PC-3 (cell line): ENCODE measurements around the gene NR2C1. TPM values are rescaled to one million over a fixed set of nuclear protein-coding genes. Genes with fewer than 3 reads are reported as not detected.

Experiments
- ATAC-seq: fragments of 200-7000 bp; cut with Tn5 transposase; 2 replicates; pipeline ENCODE4 v1.9.1; 2020; ENCODE audit warnings: mild to moderate bottlenecking, moderate library complexity
- BruUV-seq: library from RNA; stranded (reverse); fragments of 400-500 nt; replicated peaks from 2 replicates; lab custom pipeline; 2021; lab: Mats Ljungman, UMichigan
- CTCF ChIA-PET: fragments of 300-600 bp; sonication (Branson Sonifier 250); formaldehyde crosslinking; loops from one replicate; lab custom pipeline; 2022; ENCODE audit warnings: antibody characterized with exemption; lab: Charles Lee
- POLR2A ChIA-PET: fragments of 300-600 bp; sonication (Branson Sonifier 250); formaldehyde crosslinking; loops from one replicate; lab custom pipeline; 2022; ENCODE audit warnings: antibody characterized with exemption; ENCODE audit not compliant: unreplicated experiment; lab: Charles Lee
- DNase-seq: peaks from one replicate; pipeline ENCODE4 v3.0.0-alpha.2; 2015
- H2AFZ ChIP-seq: fragments of 300-600 bp; sonication (generic); 2 replicates; pipeline ENCODE4 v1.6.0; 2016; ENCODE audit warnings: antibody characterized with exemption, low read length
- H3F3A ChIP-seq: fragments of 300-600 bp; sonication (generic); one replicate; pipeline ENCODE4 v1.6.0; 2017; ENCODE audit warnings: antibody characterized with exemption, low read length, control low read depth, mild to moderate bottlenecking; ENCODE audit not compliant: unreplicated experiment
- H3K27ac ChIP-seq: fragments of 300-600 bp; sonication (generic); 2 replicates; pipeline ENCODE4 v1.5.1; 2016; ENCODE audit warnings: mild to moderate bottlenecking, low read length
- H3K27me3 ChIP-seq: fragments of 300-600 bp; sonication (generic); 2 replicates; pipeline ENCODE4 v1.6.1; 2016; ENCODE audit warnings: low read length, mixed read lengths
- H3K36me3 ChIP-seq: fragments of 300-600 bp; sonication (generic); 2 replicates; pipeline ENCODE4 v1.6.1; 2016; ENCODE audit warnings: low read depth, mixed run types, low read length, mixed read lengths
- H3K4me1 ChIP-seq: fragments of 300-600 bp; sonication (generic); 2 replicates; pipeline ENCODE4 v1.5.1; 2016; ENCODE audit warnings: low read length; ENCODE audit not compliant: insufficient read depth
- H3K4me2 ChIP-seq: fragments of 300-600 bp; sonication (generic); 2 replicates; pipeline ENCODE4 v1.6.0; 2016; ENCODE audit warnings: low read length
- H3K4me3 ChIP-seq: fragments of 300-600 bp; sonication (generic); 2 replicates; pipeline ENCODE4 v1.5.1; 2016; ENCODE audit warnings: mild to moderate bottlenecking, low read length, mixed read lengths
- H3K79me2 ChIP-seq: fragments of 300-600 bp; sonication (generic); 2 replicates; pipeline ENCODE4 v1.6.1; 2017; ENCODE audit warnings: low read length, mixed read lengths
- H3K9ac ChIP-seq: fragments of 300-600 bp; sonication (generic); 2 replicates; pipeline ENCODE4 v1.6.0; 2016; ENCODE audit warnings: mild to moderate bottlenecking, low read length
- H3K9me2 ChIP-seq: fragments of 300-600 bp; sonication (generic); replicated peaks from 2 replicates; pipeline ENCODE4 v1.6.1; 2016; ENCODE audit warnings: mixed run types, low read length, mixed read lengths
- H3K9me3 ChIP-seq: fragments of 300-600 bp; sonication (generic); 2 replicates; pipeline ENCODE4 v1.6.1; 2016; ENCODE audit warnings: low read length, mixed read lengths
- H4K20me1 ChIP-seq: fragments of 300-600 bp; sonication (generic); 2 replicates; pipeline ENCODE4 v1.6.1; 2016; ENCODE audit warnings: low read length, mixed read lengths
- CTCF ChIP-seq: fragments of 300-600 bp; sonication (generic); conservative IDR thresholded peaks from 2 replicates; pipeline ENCODE4 v1.5.1; 2017; ENCODE audit warnings: antibody characterized with exemption, low read depth, mild to moderate bottlenecking, low read length
- EZH2 ChIP-seq: fragments of 300-600 bp; sonication (generic); IDR thresholded peaks from one replicate; pipeline ENCODE4 v1.6.1; 2017; ENCODE audit warnings: antibody characterized with exemption, mild to moderate bottlenecking, low read length; ENCODE audit not compliant: unreplicated experiment
- EZH2phosphoT487 ChIP-seq: fragments of 300-600 bp; sonication (generic); IDR thresholded peaks from 2 replicates; pipeline ENCODE4 v1.6.1; 2018; ENCODE audit warnings: mild to moderate bottlenecking, antibody characterized with exemption, low read length, borderline replicate concordance
- intact Hi-C: fragments of 100-400 bp; cut with micrococcal nuclease; formaldehyde crosslinking; loops from 2 replicates; pipeline ENCODE4 v1.9.0; 2023
- total RNA-seq: library from RNA; depleted of rRNA; stranded (reverse); fragments of >200 nt; gene quantifications from 2 replicates; pipeline ENCODE4 v1.2.3, GENCODE V29; 2014; rRNA removed

The NR2C1 gene
- total RNA-seq, 1 experiment from 2014 or later: 43.7 TPM

DNA sequence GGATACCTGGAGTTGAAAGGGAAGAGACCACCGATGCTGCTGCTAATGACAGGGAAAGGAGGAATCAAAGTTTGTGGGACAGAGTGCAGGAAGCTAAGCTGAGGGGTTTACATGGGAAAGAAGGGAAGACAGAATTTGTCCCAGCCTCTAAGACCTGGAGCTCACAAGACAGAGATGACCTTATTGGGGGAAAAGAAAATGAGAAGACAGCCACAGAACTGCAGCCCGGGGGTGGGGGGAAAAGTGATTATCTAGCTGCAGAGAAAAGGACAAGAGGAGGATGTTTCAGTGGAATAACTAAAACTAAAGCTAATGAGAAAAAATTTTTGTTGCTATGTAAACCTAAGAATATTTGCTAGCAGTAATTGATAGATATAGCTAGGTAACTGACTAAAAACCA, 100.6 kb downstream of the NR2C1 start:
- BruUV-seq: no TSS peak
- Histone ChIP-seq H2AFZ (no peak overlapping the region), H3K27ac (no peak overlapping the region), H3K36me3 (peaks cover 9% of the 10 kb centered on the region; the same call in 1 of the 2 replicates), H3K4me3 (no peak overlapping the region), H3K79me2 (no peaks in the 10 kb centered on the region), H3F3A (no peaks in the 10 kb centered on the region), H3K4me1 (no peaks in the 10 kb centered on the region), H3K4me2 (no peak overlapping the region), H3K9ac (no peak overlapping the region), H3K9me2 (no peaks in the 10 kb centered on the region), H3K27me3 (no peaks in the 10 kb centered on the region), H3K9me3 (no peaks in the 10 kb centered on the region), H4K20me1 (no peaks in the 10 kb centered on the region)
- DNase-seq (no peak), ATAC-seq (no peak)
- intact Hi-C loops: no loop called here
- TF ChIP-seq EZH2: no peak
- TF ChIP-seq CTCF: no peak
- ChIA-PET CTCF (no interaction called here), POLR2A (no interaction called here)

DNA sequence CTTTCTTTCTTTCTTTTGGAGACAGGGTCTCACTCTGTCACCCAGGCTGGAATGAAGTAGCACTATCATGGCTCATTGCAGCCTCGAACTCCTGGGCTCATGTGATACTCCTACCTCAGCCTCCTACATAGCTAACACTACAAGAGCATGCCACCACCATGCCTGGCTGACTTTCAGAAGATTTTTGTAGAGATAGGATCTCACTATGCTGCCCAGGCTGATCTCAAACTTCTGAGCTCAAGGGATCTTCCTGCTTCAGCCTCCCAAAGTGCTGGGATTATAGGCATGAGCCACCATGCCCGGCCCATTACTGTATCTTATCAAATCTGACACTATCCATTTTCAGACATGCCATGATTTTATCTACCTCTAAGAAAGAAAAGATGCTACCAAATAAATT, 101.5 kb downstream of the NR2C1 start:
- H3K4me1 ChIP-seq: no peaks in the 10 kb centered on the region
- TF ChIP-seq EZH2 (no peak), EZH2phosphoT487 (no peak), CTCF (no peak)

GRCh38 chr12:94970560-94970959, 102.9 kb downstream of the NR2C1 start:
- TF ChIP-seq EZH2phosphoT487 (no peak), CTCF (no peak), EZH2 (no peak)
- H3K9ac ChIP-seq: no peak overlapping the region
- ATAC-seq: no peak
- ChIA-PET POLR2A (no interaction called here), CTCF (no interaction called here)
- no peak overlapping the region for H3K27ac ChIP-seq
- no peaks in the 10 kb centered on the region for H3K27me3 ChIP-seq
- H3K4me3 ChIP-seq: no peak overlapping the region
- no peaks in the 10 kb centered on the region for H3F3A ChIP-seq
- intact Hi-C loops: no loop called here
- no peak overlapping the region for H2AFZ ChIP-seq
- no peaks in the 10 kb centered on the region for H3K9me2 ChIP-seq
- peaks cover 9% of the 10 kb centered on the region; the same call in 1 of the 2 replicates for H3K36me3 ChIP-seq
- H3K4me1 ChIP-seq: no peaks in the 10 kb centered on the region
- H4K20me1 ChIP-seq: no peaks in the 10 kb centered on the region
- H3K79me2 ChIP-seq: no peaks in the 10 kb centered on the region
- BruUV-seq: no TSS peak
- H3K4me2 ChIP-seq: no peak overlapping the region
- DNase-seq: no peak
- H3K9me3 ChIP-seq: no peaks in the 10 kb centered on the region

More for the DNA sequence above, 101.5 kb downstream of the NR2C1 start:
- H3K79me2 ChIP-seq: no peaks in the 10 kb centered on the region
- H3F3A ChIP-seq: no peaks in the 10 kb centered on the region
- H3K9me3 ChIP-seq: no peaks in the 10 kb centered on the region
- no peak overlapping the region for H3K4me2 ChIP-seq
- DNase-seq: no peak
- no peak overlapping the region for H3K27ac ChIP-seq
- H3K27me3 ChIP-seq: no peaks in the 10 kb centered on the region
- H3K4me3 ChIP-seq: no peak overlapping the region
- H3K36me3 ChIP-seq: peaks cover 9% of the 10 kb centered on the region; the same call in 1 of the 2 replicates
- intact Hi-C loops: no loop called here
- H4K20me1 ChIP-seq: no peaks in the 10 kb centered on the region
- CTCF ChIA-PET: no interaction called here
- H3K9ac ChIP-seq: no peak overlapping the region
- ATAC-seq: no peak
- POLR2A ChIA-PET: no interaction called here
- BruUV-seq: no TSS peak
- no peaks in the 10 kb centered on the region for H3K9me2 ChIP-seq
- H2AFZ ChIP-seq: no peak overlapping the region

Other genes starting within 250 kb of the NR2C1 start
- 118 and 130 TPM in 2 replicates for gene NDUFA12, start 69.9 kb downstream of the NR2C1 start, total RNA-seq
- 14.2 and 14.3 TPM in 2 replicates for gene FGD6, start 143.8 kb upstream of the NR2C1 start, total RNA-seq
- 83.6 and 85.9 TPM in 2 replicates for gene VEZT, start 144.2 kb upstream of the NR2C1 start, total RNA-seq